Hematopoietic multipotent progenitor cell treated with erythropoietin and hydrocortisone succinate and interleukin-3 and kit ligand, for 15 days (in vitro differentiated cells): ENCODE data around the gene NUP214.
"Not testable (repeated sequence)": the region's sequence is repeated elsewhere in the genome, so short reads cannot be mapped to it uniquely, and the experiment has no call there.

Source experiments
- DNase-seq: peaks from one replicate; pipeline ENCODE4 v3.0.0-alpha.2; 2015; ENCODE audit warnings: low spot score

Gene NUP214

GRCh38 chr9:131259916-131260597 is 134.7 kb downstream of the NUP214 start:
- DNase-seq: no peak

- no peak for DNase-seq
These were observed 135.5 kb downstream of the NUP214 start for GRCh38 chr9:131260751-131261452.

- no peak for DNase-seq
These were observed 137.1 kb downstream of the NUP214 start for GRCh38 chr9:131262327-131263032.

- DNase-seq: not testable (repeated sequence)
These were observed 137.6 kb downstream of the NUP214 start for GRCh38 chr9:131263033-131263343.

GRCh38 chr9:131263701-131264100 is 138.3 kb downstream of the NUP214 start:
- no peak for DNase-seq

GRCh38 chr9:131264231-131264630 is 138.8 kb downstream of the NUP214 start:
- DNase-seq: no peak

- DNase-seq: no peak
These were observed 141.2 kb downstream of the NUP214 start for GRCh38 chr9:131266266-131267229.

GRCh38 chr9:131270171-131271015 is 145.0 kb downstream of the NUP214 start:
- DNase-seq: no peak

- not testable (repeated sequence) for DNase-seq
These were observed 145.6 kb downstream of the NUP214 start for GRCh38 chr9:131271016-131271273.

- DNase-seq: no peak
These were observed 146.1 kb downstream of the NUP214 start for GRCh38 chr9:131271506-131271931.

- DNase-seq: no peak
These were observed 146.8 kb downstream of the NUP214 start for GRCh38 chr9:131272212-131272611.

GRCh38 chr9:131273146-131273855 is 147.9 kb downstream of the NUP214 start:
- no peak for DNase-seq

GRCh38 chr9:131273856-131274673 is 148.7 kb downstream of the NUP214 start:
- DNase-seq: no peak

- DNase-seq: peak; percentile 55
These were observed 149.4 kb downstream of the NUP214 start for GRCh38 chr9:131274674-131275331.

- peak; percentile 70 for DNase-seq
These were observed 150.1 kb downstream of the NUP214 start for GRCh38 chr9:131275332-131276093.

- peak; percentile 51 for DNase-seq
These were observed 150.9 kb downstream of the NUP214 start, which contains the start of gene FAM78A for GRCh38 chr9:131276094-131276888. Gene FAM78A, minus strand, starts transcription at chr9:131276510. Its CDS starts 331 bp downstream, at chr9:131276179.

GRCh38 chr9:131276891-131277286 is 151.5 kb downstream of the NUP214 start:
- peak; percentile 42 for DNase-seq
